NK-92 (cell line): ENCODE results near the gene DACT2.
"Not testable (repeated sequence)": the region's sequence is repeated elsewhere in the genome, so short reads cannot be mapped to it uniquely, and the experiment has no call there.

ENCODE experiments used
- DNase-seq: peaks from one replicate; lab custom pipeline; 2025; ENCODE audit not compliant: unreplicated experiment; lab: John Stamatoyannopoulos, UW

Gene DACT2

DNA sequence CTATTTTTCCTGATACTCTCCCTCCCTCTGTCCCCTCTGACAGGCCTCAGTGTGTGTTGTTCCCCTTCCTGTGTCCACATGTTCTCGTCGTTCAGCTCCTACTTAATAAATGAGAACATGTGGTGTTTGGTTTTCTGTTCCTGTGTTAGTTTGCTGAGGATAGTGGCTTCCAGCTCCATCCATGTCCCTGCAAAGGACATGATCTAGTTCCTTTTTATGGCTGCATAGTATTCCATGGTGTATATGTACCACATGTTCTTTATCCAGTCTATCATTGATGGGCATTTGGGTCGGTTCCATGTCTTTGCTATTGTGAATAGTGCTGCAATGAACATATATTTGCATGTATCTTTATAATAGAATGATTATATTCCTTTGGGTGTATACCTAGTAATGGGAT, 51.8 kb downstream of the DACT2 start:
- not testable (repeated sequence) for DNase-seq

DNA sequence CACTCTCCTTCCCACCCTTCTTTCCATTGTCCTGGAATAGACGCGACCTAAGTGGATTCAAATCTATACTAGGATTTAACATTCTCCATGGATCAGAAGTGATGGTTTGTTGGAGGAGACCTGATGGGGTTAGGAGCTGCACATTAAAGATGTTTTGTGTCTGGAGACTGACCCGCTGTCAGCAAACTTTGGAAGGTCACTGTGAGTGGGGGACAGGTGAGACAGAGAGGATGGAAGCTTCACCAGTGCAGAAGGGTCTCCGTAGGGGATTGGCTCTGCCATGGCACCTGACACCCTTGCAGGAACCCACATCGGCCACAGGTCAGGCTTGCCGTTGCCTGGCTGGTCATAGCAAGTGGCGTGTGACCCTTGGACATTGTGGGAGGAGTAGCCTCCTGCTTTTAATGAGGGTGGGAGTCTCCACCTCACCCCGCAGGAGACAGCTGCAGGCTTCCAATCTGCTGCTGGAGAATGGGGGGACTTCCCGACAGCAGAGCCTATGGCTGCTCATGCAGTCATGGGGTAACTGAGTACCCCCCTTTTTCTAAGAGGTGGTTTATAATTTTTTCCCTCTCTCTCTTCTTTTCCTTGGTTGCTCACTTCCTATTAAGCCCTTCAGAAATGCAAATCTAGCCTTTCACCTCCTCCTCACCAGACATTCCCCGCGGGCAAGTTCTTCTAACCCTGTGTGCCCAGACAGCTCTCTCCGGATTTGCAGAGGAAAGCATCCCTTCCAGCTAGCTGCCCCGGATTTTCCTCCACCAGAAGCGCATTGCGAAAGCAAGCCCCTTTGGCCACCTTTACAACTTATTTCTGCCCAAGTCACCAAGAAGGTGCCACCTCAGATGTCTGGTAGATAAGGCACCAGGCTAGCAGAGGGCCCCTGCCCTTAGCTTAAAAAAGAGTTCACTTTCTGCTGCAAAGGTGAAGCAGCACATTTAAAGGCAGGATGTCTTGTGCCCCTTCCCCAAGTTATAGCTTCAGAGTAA, 53.5 kb downstream of the DACT2 start:
- DNase-seq = no peak

DNA sequence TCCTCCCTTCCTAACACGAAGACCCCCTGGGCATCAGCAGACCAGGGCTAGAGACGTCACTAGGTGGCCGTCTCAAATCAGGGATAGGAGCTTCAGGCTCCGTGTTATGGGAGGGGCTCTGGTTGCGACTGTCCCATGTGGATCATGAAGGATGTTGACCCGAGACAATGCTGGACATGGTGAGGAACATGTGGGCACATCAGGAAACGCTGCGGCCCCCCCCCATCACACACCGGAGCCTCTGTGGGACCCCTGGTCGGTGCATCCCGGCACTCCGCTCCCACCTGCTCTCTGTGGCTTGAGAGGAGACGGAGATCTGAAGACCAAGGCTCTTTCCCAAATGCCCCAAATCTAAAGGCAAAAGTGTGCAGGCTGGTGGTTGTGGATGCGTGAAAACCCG, 54.2 kb downstream of the DACT2 start:
- no peak for DNase-seq

DNA sequence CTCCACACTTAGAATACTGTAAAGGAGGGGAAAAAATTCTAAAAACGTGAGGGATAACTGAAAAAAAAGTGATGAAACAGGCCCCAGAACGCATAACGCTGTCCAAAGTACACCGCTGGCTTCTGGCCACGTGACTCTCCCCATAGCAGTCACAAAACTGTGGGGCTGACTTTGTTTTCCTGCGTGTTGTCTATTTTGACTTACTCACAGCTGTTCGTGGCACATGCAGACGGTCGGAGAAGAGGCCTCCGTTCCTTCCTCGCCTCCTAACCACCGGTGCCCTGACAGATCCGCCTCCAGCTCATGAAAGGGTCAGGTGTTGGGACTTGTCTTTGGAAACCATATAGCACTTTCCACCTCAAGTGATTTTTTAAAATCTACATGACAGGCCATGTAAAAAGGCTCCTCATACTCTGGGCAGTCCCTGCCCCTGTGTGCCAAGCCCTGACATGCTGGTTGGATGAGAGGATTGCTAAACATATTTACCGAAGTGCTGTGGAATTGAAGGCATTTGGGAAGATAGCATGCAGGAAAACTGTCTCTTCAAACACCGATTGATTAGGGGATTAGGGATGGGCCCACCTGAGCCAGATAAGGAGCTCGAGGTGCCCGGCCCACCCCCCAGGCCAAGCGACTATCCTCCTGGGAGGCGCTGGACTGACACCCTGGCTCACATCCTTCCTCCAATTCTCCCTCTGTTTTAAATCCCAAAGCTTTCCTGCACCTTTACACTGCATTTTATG, 54.8 kb downstream of the DACT2 start:
- DNase-seq = no peak

DNA sequence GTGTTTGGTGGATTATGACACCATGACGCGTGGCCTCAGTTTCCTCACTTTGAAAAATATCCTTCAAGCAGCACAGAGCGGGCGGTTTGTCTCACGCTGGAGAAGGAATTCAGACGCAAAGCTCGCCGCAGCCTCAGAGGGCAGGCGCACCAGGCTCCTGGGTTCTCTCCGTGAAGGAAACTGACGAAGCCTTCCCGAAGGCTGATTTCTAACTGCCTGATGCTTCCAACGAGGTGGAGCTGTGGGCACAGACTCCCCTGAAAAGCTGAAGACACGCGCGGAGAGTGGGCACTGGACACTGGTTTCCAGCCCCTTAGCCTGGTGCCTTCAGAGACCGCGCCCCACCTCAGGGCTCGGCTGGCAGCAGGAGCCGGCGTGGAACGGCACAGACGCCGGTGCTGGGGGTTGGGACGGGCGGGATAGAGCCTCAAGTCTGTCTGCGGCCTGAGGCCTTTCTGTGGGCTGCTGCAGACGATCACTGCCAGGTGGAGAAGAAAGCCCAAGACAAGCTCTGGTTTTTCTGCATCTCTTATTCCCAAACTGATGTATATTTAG, 56.1 kb downstream of the DACT2 start:
- DNase-seq = no peak

DNA sequence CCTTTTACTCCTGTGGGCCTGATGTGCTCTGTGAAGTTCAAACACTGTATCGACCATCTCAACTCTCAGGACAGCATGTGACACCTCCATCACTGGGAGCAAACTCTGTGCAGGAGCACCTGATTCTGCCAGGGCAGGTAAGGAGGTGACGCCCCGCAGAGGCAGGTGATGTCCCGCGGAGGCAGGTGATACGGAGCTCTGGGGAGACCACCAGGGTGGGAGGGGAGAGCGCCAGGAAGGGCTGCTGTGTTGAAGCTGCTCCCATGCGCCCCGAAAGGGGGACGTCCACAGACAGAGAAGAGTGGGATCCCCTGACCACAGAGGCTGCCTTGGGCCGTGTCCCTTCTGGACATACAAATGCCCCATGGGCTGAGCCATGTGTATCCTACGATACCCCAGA, 58.3 kb downstream of the DACT2 start:
- DNase-seq = no peak

DNA sequence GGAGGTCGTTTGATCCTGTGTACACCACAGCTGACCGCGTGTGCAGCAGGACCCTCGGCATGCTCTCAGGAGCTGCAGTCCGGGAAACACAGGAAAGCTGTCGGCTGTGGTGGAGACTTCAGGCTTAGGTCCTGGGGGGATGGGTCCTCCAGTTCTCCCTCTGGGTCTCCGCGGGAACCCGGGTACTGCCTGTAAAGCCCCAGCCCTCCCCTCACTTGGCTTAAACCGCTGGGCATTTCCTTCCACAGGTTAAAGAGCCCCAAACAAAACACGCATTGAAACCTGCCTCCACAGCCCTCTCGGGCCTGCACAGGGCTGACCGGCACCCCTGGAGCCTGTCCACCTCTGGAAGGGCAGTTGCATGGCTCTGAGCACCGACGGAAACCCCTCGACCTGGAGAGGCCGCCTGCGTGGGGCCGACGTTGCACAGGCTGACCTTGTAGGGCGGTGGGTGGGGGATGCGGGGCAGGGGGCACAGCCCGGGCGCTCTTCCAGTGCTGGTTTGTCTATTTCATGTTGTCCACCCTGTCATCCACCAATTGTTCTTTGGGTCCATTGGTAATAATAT, 59.1 kb downstream of the DACT2 start:
- DNase-seq = no peak

DNA sequence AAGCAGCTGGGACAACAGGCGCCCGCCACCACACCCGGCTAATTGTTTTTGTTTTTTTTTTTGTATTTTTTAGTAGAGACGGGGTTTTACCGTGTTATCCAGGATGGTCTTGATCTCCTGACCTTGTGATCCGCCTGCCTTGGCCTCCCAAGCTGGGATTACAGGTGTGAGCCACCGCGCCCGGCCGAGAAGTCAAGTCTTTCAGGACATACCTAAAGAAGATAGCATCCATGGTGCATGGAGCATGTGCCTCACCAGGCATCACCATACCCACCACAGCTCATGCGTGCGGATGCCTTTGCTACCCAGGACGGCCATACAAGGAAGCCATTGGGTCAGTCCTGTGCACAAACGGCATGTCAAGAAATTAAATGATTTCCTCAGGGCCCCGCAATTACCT, 60.8 kb downstream of the DACT2 start:
- DNase-seq = no peak

DNA sequence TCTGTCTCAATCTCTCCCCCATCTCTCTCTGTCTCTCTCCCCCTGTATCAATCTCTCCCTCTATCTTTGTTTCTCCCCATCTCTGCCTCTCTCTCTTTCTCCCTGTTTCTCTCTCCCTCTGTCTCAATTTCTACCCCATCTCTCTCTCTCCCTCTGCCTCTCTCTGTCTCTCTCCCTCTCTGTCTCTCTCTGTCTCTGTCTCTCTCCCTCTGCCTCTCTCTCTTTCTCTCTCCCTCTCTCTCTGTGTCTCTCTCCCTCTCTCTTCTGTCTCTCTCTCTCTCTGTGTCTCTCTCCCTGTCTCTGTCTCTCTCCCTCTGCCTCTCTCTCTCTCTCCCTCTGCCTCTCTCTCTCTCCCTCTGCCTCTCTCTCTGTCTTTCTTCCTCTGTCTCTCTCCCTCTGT, 62.6 kb downstream of the DACT2 start:
- DNase-seq = no peak
